A673 (cell line): ENCODE results near the gene GTPBP1.

Experiments
- EZH2 ChIP-seq: fragments of 200-600 bp; sonication (generic); IDR thresholded peaks from 2 replicates; pipeline ENCODE4 v1.6.1; 2017; ENCODE audit warnings: borderline replicate concordance, low read depth, mild to moderate bottlenecking, mixed read lengths, antibody characterized with exemption, low read length; ENCODE audit not compliant: poor library complexity, severe bottlenecking
- TF ChIP-seq, protein P1 (sequence below): fragments of 300-800, 200-600 bp; sonication (generic); conservative IDR thresholded peaks from 2 replicates; pipeline ENCODE4 v1.5.1; 2017; ENCODE audit warnings: low read depth, mild to moderate bottlenecking, antibody characterized with exemption, low read length, moderate library complexity, mixed read lengths

DNA sequence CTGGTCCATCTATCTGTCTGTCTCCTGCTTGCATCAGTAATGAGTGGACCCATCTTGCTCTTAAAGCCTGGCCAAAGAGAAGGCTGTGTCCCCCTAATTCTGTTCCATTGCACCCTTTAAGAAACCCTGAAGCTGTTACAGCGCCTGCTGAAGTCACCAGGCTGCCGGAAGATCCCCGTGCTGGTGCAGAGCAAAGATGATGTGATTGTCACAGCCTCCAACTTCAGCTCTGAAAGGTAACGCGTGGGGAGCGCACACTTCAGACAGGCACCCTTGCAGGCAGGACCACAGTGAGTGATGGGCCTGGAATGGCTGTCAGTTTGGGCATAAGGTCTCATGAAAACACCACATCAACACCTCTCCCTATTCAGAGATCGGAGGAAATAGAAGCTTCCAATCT lies 18.4 kb downstream of the GTPBP1 start:
- TF ChIP-seq, protein P1, sequence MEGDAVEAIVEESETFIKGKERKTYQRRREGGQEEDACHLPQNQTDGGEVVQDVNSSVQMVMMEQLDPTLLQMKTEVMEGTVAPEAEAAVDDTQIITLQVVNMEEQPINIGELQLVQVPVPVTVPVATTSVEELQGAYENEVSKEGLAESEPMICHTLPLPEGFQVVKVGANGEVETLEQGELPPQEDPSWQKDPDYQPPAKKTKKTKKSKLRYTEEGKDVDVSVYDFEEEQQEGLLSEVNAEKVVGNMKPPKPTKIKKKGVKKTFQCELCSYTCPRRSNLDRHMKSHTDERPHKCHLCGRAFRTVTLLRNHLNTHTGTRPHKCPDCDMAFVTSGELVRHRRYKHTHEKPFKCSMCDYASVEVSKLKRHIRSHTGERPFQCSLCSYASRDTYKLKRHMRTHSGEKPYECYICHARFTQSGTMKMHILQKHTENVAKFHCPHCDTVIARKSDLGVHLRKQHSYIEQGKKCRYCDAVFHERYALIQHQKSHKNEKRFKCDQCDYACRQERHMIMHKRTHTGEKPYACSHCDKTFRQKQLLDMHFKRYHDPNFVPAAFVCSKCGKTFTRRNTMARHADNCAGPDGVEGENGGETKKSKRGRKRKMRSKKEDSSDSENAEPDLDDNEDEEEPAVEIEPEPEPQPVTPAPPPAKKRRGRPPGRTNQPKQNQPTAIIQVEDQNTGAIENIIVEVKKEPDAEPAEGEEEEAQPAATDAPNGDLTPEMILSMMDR, result no peak
- no peak for TF ChIP-seq EZH2
